A673 (cell line): ENCODE measurements around the gene ADAM10.

ENCODE experiments used
- CTCF ChIP-seq: fragments of 300-800, 200-600 bp; sonication (generic); conservative IDR thresholded peaks from 2 replicates; pipeline ENCODE4 v1.5.1; 2017; ENCODE audit warnings: low read depth, mild to moderate bottlenecking, antibody characterized with exemption, low read length, moderate library complexity, mixed read lengths
- EZH2 ChIP-seq: fragments of 200-600 bp; sonication (generic); IDR thresholded peaks from 2 replicates; pipeline ENCODE4 v1.6.1; 2017; ENCODE audit warnings: borderline replicate concordance, low read depth, mild to moderate bottlenecking, mixed read lengths, antibody characterized with exemption, low read length; ENCODE audit not compliant: poor library complexity, severe bottlenecking

GRCh38 chr15:58697220-58697619 lies 52.3 kb downstream of the ADAM10 start:
- no peak for TF ChIP-seq CTCF
- no peak for TF ChIP-seq EZH2
